Activated CD4-positive, alpha-beta T cell treated with anti-CD3 and anti-CD28 coated beads for 1 hour (primary cell): Measurements from ENCODE around the gene MED27.

Experiments
- DNase-seq: peaks from one replicate; pipeline ENCODE4 v3.0.0-alpha.2; 2020

MED27 gene

DNA sequence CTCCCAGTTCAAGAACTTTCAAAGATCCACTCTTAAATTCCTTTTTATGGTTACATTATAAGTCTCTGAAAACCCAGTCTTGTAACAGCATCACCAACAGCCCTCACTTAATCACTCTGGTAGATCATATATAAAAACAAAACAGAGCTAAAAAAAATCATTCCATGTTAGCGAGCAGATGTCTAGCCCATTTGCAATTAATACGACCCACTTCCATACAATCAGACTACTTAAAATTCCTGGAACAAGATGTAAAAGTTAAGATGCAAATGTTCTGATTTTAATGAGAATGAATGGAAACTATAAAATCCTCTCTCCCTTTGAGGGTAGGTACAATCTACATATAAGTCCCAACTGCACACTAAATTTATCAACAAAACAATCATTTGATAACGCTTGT lies 167.0 kb downstream of the MED27 start:
- no peak for DNase-seq

GRCh38 chr9:131912069-131912468 lies 167.6 kb downstream of the MED27 start:
- DNase-seq: no peak

DNA sequence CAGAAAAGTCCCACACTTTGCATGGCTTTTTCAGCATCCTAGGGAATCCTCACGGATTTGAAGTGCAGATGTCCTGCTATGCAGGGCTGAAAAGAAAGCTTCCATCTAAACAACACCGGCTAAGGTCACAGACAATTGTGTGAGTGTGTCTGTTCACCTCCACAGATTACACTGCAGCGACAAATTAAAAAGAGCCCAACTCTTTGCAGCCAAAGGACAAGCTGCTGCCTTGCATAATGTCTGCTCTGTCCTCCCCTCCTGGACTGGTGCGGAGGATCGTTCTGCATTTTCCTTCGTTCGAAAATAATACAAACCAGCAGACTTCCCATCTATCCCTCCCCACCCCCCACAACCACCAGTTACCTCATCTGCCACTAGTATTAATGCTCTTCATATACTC lies 169.1 kb downstream of the MED27 start:
- DNase-seq: no peak

DNA sequence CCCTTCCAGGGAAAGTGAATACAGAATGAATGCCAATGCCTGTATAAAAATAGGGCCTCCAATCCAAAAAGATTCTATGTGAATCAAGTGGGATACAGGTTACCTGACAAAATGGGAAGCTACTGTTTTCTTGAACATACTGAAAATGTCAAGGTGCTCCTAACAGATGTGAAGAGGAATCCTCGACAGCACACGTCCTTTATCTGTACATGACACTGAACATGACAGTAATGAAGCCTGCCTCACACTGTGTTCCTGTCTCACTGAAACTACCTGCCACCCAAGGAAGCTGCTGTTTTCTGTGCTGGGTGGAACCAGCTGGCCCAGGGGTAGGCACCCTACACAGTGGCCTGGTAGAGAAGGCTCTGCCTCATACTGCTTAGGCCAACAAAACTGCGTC lies 174.5 kb downstream of the MED27 start:
- DNase-seq: no peak

- no peak for DNase-seq
Measured at GRCh38 chr9:131899296-131900228, 180.1 kb downstream of the MED27 start.

- DNase-seq: no peak
Measured at GRCh38 chr9:131892902-131893500, 186.7 kb downstream of the MED27 start.

GRCh38 chr9:131892162-131892707 lies 187.4 kb downstream of the MED27 start:
- DNase-seq: no peak

DNA sequence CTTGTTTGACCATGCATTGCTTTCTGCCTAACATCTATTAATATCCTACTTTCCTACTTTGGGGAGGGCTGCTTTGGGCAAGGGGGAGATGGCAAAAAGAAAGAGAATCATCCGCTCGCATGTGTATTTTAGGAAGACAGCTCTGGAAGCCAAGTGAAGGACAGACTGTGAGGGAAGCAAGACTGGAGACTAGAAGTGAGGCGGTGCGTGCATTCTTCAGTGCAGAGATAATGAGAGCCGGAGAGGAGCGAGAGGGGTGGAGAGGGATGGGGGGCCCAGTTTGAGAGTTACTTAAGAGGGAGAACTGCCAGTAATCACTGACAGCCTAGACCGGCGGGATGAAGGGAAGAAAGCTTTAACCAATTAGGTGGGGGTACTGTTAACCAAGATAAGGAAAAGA lies 188.1 kb downstream of the MED27 start:
- no peak for DNase-seq

DNA sequence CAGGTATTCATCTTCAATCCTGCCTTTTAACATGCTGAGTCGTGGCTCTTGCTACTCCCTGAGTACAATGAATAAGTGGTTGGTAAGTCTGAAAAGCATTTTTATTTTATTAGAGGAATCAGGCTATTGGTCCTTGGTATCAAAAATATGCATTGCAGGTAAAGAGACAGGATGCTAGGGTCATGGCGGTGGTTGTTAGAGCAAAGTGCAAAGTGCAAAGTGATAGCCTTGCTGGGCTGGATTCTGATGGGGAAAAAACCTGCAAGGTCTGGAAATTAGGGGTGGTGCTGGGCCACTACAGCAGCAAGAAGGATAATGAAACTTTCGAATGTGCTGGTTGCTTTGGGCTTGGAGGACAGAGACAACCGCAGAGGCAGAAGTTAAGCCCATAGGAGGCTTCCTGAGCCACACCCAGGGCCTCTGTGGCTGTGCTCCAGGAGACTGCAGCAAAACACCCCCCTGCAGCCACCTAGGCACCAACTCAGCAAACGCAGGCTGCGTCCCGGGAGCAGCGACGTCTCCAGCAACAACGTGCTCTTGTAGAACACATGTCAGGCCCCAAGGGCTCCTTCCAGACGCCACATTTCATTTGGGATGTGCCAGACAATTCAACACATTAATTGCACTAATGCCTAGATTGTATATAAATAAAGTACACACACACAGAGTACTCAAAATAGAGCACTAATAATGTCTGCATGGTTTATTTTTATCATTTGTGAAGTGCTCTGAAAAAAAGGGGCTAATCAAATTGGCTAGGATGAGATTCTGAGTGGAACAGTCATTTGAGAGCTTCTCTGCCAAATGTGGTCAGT lies 190.0 kb downstream of the MED27 start:
- no peak for DNase-seq

GRCh38 chr9:131888923-131889322 lies 190.7 kb downstream of the MED27 start:
- DNase-seq: no peak

DNA sequence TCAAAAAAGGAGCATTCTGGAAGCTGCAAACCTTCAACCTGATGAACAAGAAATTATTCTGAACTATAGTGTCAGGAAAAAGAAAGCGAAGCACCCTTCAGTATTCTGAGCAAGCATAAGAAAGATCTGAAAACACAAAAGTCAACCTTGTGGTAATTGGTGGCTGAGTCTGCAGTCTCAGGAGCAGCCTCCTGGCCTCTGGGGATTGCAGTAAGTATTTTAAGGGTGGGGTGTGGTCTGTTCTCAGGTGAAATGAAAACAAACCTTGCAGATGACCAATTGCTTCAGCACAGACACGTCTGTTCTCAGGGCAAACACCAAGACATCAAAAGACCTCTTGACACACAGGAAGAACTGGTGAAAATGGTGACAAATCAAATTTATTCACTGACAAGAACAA lies 192.0 kb downstream of the MED27 start:
- DNase-seq: no peak

- no peak for DNase-seq
Measured at GRCh38 chr9:131886826-131887225, 192.8 kb downstream of the MED27 start.

DNA sequence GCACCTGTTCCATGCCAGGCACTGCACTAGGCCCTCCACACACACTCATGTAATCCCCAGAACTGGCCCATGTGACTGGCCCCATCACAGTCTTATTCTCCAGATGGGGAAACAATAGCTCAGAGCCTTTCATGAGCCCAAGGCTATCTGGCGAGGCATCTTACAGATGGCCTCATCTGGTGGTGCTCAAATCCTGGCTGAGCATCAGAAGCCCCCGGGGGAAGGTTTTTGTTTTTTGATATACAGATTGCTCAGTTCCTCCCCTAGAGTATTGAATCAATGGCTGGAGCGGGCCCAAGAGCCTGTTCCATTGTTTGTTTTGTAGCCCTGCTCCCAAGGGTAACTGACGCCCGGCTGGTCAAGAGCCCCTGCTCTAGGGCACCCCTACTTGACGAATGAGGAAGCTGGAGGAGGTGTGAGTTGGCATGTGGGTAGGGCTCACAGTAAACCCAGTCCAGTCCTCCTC lies 194.5 kb downstream of the MED27 start:
- no peak for DNase-seq

DNA sequence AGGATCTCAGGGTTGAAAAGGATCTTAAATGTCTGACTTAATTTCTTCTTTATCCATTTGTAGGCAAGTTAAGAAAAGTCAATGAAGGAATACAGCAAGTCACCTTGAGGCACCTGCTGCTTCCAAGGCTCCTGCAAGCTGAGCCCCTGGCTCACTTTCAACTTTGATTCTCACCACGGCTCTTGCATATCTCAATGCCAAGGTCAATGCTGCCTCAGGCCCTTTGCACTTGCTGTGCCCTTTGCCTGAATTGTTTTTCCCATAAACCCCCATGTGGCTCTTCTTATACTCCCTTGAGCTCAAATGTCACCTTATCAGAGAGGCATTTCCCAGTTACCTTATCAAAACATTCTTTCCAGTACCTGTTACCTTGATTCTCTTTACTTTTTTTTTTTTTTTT lies 195.4 kb downstream of the MED27 start:
- DNase-seq: no peak

DNA sequence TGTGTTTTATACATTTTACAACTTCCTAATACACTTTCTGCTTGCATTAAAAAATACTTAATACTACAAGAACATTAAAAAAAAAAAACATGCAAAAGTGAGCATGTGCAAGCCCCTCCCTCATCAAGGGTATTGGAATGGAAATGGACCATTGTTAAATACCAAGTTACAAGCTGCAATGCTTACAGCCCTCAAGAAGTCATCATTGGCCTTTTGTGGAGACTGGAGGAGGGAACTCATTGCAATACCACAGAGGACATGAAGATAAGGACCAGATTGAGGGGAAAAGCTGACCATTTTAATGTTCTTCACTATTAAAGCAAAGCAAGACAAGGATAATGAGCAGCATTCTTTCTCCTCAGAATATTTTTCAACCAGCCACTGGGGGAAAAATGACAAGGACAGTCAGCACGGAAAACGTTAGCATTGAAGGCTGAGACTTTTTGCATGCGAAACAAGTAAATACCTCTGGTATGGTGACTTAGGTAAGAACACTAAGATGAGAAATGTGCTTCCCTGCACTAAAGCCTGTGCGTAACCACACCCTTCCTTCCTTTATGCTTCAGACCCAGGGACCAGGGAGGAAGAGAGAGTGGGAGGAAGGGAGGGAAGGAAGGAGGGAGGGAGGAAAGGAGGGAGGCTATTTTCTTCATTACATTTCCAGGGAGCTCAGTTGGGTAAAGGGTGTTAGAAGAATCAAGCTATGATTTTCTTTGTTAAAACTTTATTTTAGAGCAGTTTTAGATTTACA lies 198.7 kb downstream of the MED27 start:
- DNase-seq: no peak

DNA sequence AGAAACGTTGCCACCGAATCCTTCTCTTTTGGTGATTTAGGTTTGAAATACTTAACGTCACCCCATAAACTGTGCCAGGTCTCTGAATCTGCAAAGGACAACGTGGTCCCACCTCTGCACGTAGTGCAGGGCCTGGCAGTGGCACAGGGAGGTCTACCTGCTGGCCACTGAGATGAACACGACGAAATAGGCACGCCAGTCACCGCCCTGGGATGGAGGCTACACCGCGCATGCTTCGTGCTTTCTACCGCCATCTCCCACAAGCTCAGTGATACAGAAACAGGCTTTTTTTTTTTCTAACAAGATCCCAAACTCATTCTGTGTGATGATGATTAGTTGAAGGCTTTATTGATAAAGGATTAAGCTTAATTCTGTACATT lies 199.8 kb downstream of the MED27 start:
- DNase-seq: no peak

GRCh38 chr9:131879181-131879910 lies 200.3 kb downstream of the MED27 start:
- DNase-seq: no peak

GRCh38 chr9:131876486-131876885 lies 203.2 kb downstream of the MED27 start:
- DNase-seq: no peak

DNA sequence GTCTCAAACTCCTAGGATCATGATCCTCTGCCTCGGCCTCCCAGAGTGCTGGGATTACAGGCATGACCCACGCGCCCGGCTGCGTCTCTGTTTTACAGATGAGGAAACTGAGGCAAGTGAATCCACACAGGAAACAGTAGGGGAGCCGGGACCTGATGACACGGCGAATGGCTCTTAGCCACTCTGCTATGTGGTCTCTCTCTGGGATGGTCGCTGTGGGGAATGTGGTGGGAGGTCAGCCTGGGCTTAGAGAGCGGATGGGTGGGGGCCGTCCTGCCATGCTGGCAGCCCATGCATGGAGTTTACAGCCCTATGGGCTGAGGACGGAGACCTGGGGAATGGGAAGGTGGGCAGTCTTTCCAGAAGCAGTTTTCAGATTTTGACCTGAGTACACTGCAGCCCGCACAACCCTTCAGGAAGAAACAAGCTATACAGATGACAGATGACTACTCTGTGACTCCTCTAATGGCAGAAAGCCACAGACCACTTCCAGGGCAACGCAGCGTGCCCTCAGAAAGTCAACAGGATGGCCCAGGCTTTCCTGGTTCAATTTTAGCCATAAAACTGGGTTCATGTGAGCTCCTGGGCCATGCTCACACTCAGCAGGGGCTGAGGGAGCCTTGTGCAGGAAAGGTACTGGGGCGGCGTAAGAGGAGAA lies 203.7 kb downstream of the MED27 start:
- DNase-seq: no peak

GRCh38 chr9:131874916-131875670 lies 204.6 kb downstream of the MED27 start:
- no peak for DNase-seq
